ENCODE measurements around the gene PRR13. TPM values are rescaled to one million over a fixed set of nuclear protein-coding genes. Genes with fewer than 3 reads are reported as not detected.

Gene PRR13
- total and polyA plus RNA-seq, 2 donors (not counting 3 experiments of a cell fraction or from before 2014, with no cell fraction given) = 68.9 to 139 TPM

GRCh38 chr12:53425515-53426150, 15.9 kb upstream of the PRR13 start:
- H3K9ac ChIP-seq (replicated peaks; ENCODE audit: extremely low read depth, insufficient read depth, low read length) = no peak overlapping the region
- dilution Hi-C loops (cut with MboI; ENCODE audit: extremely low pct_ligation_motif_present, low sequenced_read_pairs) (no loop called here), intact Hi-C loops (cut with micrococcal nuclease) (no loop called here)
- H3K36me3 ChIP-seq (ENCODE audit: control insufficient read depth in 2 of 2, extremely low read depth in 1 of 2, insufficient read depth in 2 of 2, low read length in 2 of 2) = no peaks in the 10 kb centered on the region
- H3K9me3 ChIP-seq (replicated peaks; ENCODE audit: control insufficient read depth, insufficient read depth, low read length) = no peaks in the 10 kb centered on the region
- no peak overlapping the region for H2AFZ ChIP-seq (ENCODE audit: low read depth, low read length)
- peaks cover 4% of the 10 kb centered on the region for H3K4me1 ChIP-seq (ENCODE audit: control insufficient read depth, extremely low read depth, insufficient read depth, low read length)
- FAIRE-seq (no peak), DNase-seq (ENCODE audit: low read depth, low spot score) (no peak)
- H3K27me3 ChIP-seq (ENCODE audit: control insufficient read depth in 2 of 2, insufficient read depth in 2 of 2, low read length in 2 of 2) = no peaks in the 10 kb centered on the region
- TF ChIP-seq FOS (IDR thresholded peaks at IDR 0.05; ENCODE audit: borderline replicate concordance, insufficient read depth, low read length) = no peak
- no peaks in the 10 kb centered on the region for H4K20me1 ChIP-seq (replicated peaks; ENCODE audit: control insufficient read depth, extremely low read depth, insufficient read depth, low read length)
- CTCF ChIA-PET = interaction anchor here (1.0 to 7.6 kb wide), 8 partner anchors 11 to 104 kb away, joined by 4 to 444 read pairs (median 4); partner anchors contain the start of genes AAAS and SP1
- H3K9me1 ChIP-seq (replicated peaks; ENCODE audit: control insufficient read depth, extremely low read depth, insufficient read depth, low read length) = no peaks in the 10 kb centered on the region
- POLR2A ChIA-PET = no interaction called here
- BruUV-seq (replicated peaks) = no TSS peak
- H3K4me2 ChIP-seq (ENCODE audit: insufficient read depth, low read length) = no peak overlapping the region
- no peak overlapping the region for H3K4me3 ChIP-seq (replicated peaks in 1 of 3; ENCODE audit: insufficient read depth in 1 of 3, low read depth in 1 of 3, low read length in 3 of 3)
- no peaks in the 10 kb centered on the region for H3K79me2 ChIP-seq (ENCODE audit: control insufficient read depth, insufficient read depth, low read length)
- H3K27ac ChIP-seq (ENCODE audit: insufficient read depth, low read depth, low read length) = no peak overlapping the region

GRCh38 chr12:53427905-53428594, 13.5 kb upstream of the PRR13 start:
- Histone ChIP-seq H3K27ac (ENCODE audit: insufficient read depth, low read depth, low read length) (no peak overlapping the region), H3K9ac (replicated peaks; ENCODE audit: extremely low read depth, insufficient read depth, low read length) (no peak overlapping the region), H3K4me1 (ENCODE audit: control insufficient read depth, extremely low read depth, insufficient read depth, low read length) (no peaks in the 10 kb centered on the region), H3K9me1 (replicated peaks; ENCODE audit: control insufficient read depth, extremely low read depth, insufficient read depth, low read length) (no peaks in the 10 kb centered on the region), H3K36me3 (ENCODE audit: control insufficient read depth in 2 of 2, extremely low read depth in 1 of 2, insufficient read depth in 2 of 2, low read length in 2 of 2) (no peaks in the 10 kb centered on the region), H3K9me3 (replicated peaks; ENCODE audit: control insufficient read depth, insufficient read depth, low read length) (no peaks in the 10 kb centered on the region), H2AFZ (ENCODE audit: low read depth, low read length) (no peak overlapping the region), H4K20me1 (replicated peaks; ENCODE audit: control insufficient read depth, extremely low read depth, insufficient read depth, low read length) (no peaks in the 10 kb centered on the region), H3K27me3 (ENCODE audit: control insufficient read depth in 2 of 2, insufficient read depth in 2 of 2, low read length in 2 of 2) (no peaks in the 10 kb centered on the region), H3K4me3 (replicated peaks in 1 of 3; ENCODE audit: insufficient read depth in 1 of 3, low read depth in 1 of 3, low read length in 3 of 3) (no peak overlapping the region), H3K4me2 (ENCODE audit: insufficient read depth, low read length) (no peak overlapping the region), H3K79me2 (ENCODE audit: control insufficient read depth, insufficient read depth, low read length) (no peaks in the 10 kb centered on the region)
- ChIA-PET CTCF (interaction anchor here (1.2 to 3.3 kb wide), 4 partner anchors 9 to 83 kb away, joined by 3 to 35 read pairs (median 4); no protein-coding TSS in a partner anchor), POLR2A (no interaction called here)
- intact Hi-C loops (cut with micrococcal nuclease) = no loop called here
- TF ChIP-seq POLR2A (IDR thresholded peaks at IDR 0.05; ENCODE audit: low read depth, low read length) (no peak), FOS (IDR thresholded peaks at IDR 0.05; ENCODE audit: borderline replicate concordance, insufficient read depth, low read length) (no peak), JUN (IDR thresholded peaks at IDR 0.05; ENCODE audit: borderline replicate concordance, insufficient read depth, insufficient read length, low read depth) (no peak), EZH2 (IDR thresholded peaks at IDR 0.05; ENCODE audit: borderline replicate concordance, low read depth, low read length, severe bottlenecking) (no peak), MAX (IDR thresholded peaks at IDR 0.05; ENCODE audit: insufficient read depth, insufficient read length) (no peak), MYC (IDR thresholded peaks at IDR 0.05; ENCODE audit: low read depth, low read length) (no peak), POLR2AphosphoS5 (IDR thresholded peaks at IDR 0.05; ENCODE audit: insufficient read depth, low read depth, low read length) (no peak), GATA2 (IDR thresholded peaks at IDR 0.05; ENCODE audit: insufficient read depth, insufficient read length, low read depth, low read length) (no peak)
- TF ChIP-seq, protein P1, sequence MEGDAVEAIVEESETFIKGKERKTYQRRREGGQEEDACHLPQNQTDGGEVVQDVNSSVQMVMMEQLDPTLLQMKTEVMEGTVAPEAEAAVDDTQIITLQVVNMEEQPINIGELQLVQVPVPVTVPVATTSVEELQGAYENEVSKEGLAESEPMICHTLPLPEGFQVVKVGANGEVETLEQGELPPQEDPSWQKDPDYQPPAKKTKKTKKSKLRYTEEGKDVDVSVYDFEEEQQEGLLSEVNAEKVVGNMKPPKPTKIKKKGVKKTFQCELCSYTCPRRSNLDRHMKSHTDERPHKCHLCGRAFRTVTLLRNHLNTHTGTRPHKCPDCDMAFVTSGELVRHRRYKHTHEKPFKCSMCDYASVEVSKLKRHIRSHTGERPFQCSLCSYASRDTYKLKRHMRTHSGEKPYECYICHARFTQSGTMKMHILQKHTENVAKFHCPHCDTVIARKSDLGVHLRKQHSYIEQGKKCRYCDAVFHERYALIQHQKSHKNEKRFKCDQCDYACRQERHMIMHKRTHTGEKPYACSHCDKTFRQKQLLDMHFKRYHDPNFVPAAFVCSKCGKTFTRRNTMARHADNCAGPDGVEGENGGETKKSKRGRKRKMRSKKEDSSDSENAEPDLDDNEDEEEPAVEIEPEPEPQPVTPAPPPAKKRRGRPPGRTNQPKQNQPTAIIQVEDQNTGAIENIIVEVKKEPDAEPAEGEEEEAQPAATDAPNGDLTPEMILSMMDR (IDR thresholded peaks at IDR 0.05; ENCODE audit: extremely low read depth in 1 of 2, insufficient read depth in 1 of 2, low read depth in 1 of 2, low read length in 2 of 2) = no peak
- dilution Hi-C loops (cut with MboI; ENCODE audit: extremely low pct_ligation_motif_present, low sequenced_read_pairs) = no loop called here
- no peak for DNase-seq (ENCODE audit: low read depth, low spot score)
- FAIRE-seq = no peak
- BruUV-seq (replicated peaks) = no TSS peak
